ENCODE measurements around the gene GSG1L. TPM values are rescaled to one million over a fixed set of nuclear protein-coding genes. Genes with fewer than 3 reads are reported as not detected.

Gene GSG1L
- total and polyA plus RNA-seq, 2 of the 13 experiments (the other 11 are each of a cell fraction or from before 2014, with no cell fraction given), result not detected

GRCh38 chr16:27795992-27796614 lies 267.4 kb downstream of the GSG1L start (continued):
- TF ChIP-seq, protein P1, sequence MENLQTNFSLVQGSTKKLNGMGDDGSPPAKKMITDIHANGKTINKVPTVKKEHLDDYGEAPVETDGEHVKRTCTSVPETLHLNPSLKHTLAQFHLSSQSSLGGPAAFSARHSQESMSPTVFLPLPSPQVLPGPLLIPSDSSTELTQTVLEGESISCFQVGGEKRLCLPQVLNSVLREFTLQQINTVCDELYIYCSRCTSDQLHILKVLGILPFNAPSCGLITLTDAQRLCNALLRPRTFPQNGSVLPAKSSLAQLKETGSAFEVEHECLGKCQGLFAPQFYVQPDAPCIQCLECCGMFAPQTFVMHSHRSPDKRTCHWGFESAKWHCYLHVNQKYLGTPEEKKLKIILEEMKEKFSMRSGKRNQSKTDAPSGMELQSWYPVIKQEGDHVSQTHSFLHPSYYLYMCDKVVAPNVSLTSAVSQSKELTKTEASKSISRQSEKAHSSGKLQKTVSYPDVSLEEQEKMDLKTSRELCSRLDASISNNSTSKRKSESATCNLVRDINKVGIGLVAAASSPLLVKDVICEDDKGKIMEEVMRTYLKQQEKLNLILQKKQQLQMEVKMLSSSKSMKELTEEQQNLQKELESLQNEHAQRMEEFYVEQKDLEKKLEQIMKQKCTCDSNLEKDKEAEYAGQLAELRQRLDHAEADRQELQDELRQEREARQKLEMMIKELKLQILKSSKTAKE (CRISPR knock-in tag; IDR thresholded peaks at IDR 0.05; ENCODE audit: borderline replicate concordance), result 0 out of 2 replicates have a peak, but pooled peaks have one; percentile 41
- peak; percentile 73 for TF ChIP-seq ETV5 (CRISPR knock-in tag; IDR thresholded peaks at IDR 0.05; ENCODE audit: borderline replicate concordance)
- no peak for TF ChIP-seq ZNF703 (CRISPR knock-in tag; IDR thresholded peaks at IDR 0.05; ENCODE audit: borderline replicate concordance)
- TF ChIP-seq ZFY (CRISPR knock-in tag; IDR thresholded peaks at IDR 0.05), result peak; percentile 27; the same call in 1 of the 2 replicates
- TF ChIP-seq ZNF713 (CRISPR knock-in tag; IDR thresholded peaks at IDR 0.05), result no peak
- TF ChIP-seq, protein P2, sequence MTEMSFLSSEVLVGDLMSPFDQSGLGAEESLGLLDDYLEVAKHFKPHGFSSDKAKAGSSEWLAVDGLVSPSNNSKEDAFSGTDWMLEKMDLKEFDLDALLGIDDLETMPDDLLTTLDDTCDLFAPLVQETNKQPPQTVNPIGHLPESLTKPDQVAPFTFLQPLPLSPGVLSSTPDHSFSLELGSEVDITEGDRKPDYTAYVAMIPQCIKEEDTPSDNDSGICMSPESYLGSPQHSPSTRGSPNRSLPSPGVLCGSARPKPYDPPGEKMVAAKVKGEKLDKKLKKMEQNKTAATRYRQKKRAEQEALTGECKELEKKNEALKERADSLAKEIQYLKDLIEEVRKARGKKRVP (CRISPR knock-in tag; IDR thresholded peaks at IDR 0.05), result 0 out of 4 replicates have a peak, but pooled peaks of 1 of the 2 experiments have one; percentile 18
- peak; percentile 41; the same call in 1 of the 2 replicates for TF ChIP-seq ZFP37 (CRISPR knock-in tag; IDR thresholded peaks at IDR 0.05; ENCODE audit: borderline replicate concordance)
- peak; percentile 63 for TF ChIP-seq ZSCAN21 (CRISPR knock-in tag; IDR thresholded peaks at IDR 0.05; ENCODE audit: borderline replicate concordance)
- no peak for TF ChIP-seq ZNF101 (CRISPR knock-in tag; IDR thresholded peaks at IDR 0.05; ENCODE audit: borderline replicate concordance, low read depth)
- TF ChIP-seq ZFP41 (CRISPR knock-in tag; IDR thresholded peaks at IDR 0.05; ENCODE audit: borderline replicate concordance), result 0 out of 2 replicates have a peak, but pooled peaks have one; percentile 61
- TF ChIP-seq GABPB1 (CRISPR knock-in tag; IDR thresholded peaks at IDR 0.05), result no peak; the same call in 1 of the 2 replicates
- 0 out of 2 replicates have a peak, but pooled peaks have one; percentile 41 for TF ChIP-seq PITX1 (CRISPR knock-in tag; IDR thresholded peaks at IDR 0.05)
- TF ChIP-seq BRCA1 (CRISPR knock-in tag; IDR thresholded peaks at IDR 0.05), result peak; percentile 44; the same call in 1 of the 2 replicates
- TF ChIP-seq ZFP36L2 (CRISPR knock-in tag; IDR thresholded peaks at IDR 0.05), result 0 out of 2 replicates have a peak, but pooled peaks have one; percentile 65
- TF ChIP-seq ZNF17 (CRISPR knock-in tag; IDR thresholded peaks at IDR 0.05), result 0 out of 2 replicates have a peak, but pooled peaks have one; percentile 53
- TF ChIP-seq ZBTB38 (CRISPR knock-in tag; IDR thresholded peaks at IDR 0.05), result peak; percentile 20; the same call in 1 of the 2 replicates
- TF ChIP-seq ARNT2 (CRISPR knock-in tag; IDR thresholded peaks at IDR 0.05; ENCODE audit: low read depth), result peak; percentile 54; the same call in 1 of the 2 replicates
- no peak for TF ChIP-seq ZNF709 (CRISPR knock-in tag; IDR thresholded peaks at IDR 0.05)
- TF ChIP-seq TGIF2 (CRISPR knock-in tag; IDR thresholded peaks at IDR 0.05), result peak; percentile 79
- TF ChIP-seq ZNF124 (CRISPR knock-in tag; IDR thresholded peaks at IDR 0.05), result peak; percentile 86
- no peak for TF ChIP-seq MYNN (CRISPR knock-in tag; IDR thresholded peaks at IDR 0.05; ENCODE audit: low read depth)
- TF ChIP-seq JUNB (CRISPR knock-in tag; IDR thresholded peaks at IDR 0.05; ENCODE audit: borderline replicate concordance), result peak; percentile 68; the same call in 1 of the 2 replicates
- TF ChIP-seq ZIK1 (CRISPR knock-in tag; IDR thresholded peaks at IDR 0.05; ENCODE audit: borderline replicate concordance, low read depth), result peak; percentile 37; the same call in 1 of the 2 replicates
- peak; percentile 72; the same call in 1 of the 2 replicates for TF ChIP-seq ZNF607 (CRISPR knock-in tag; IDR thresholded peaks at IDR 0.05; ENCODE audit: borderline replicate concordance)
- TF ChIP-seq, protein P3, sequence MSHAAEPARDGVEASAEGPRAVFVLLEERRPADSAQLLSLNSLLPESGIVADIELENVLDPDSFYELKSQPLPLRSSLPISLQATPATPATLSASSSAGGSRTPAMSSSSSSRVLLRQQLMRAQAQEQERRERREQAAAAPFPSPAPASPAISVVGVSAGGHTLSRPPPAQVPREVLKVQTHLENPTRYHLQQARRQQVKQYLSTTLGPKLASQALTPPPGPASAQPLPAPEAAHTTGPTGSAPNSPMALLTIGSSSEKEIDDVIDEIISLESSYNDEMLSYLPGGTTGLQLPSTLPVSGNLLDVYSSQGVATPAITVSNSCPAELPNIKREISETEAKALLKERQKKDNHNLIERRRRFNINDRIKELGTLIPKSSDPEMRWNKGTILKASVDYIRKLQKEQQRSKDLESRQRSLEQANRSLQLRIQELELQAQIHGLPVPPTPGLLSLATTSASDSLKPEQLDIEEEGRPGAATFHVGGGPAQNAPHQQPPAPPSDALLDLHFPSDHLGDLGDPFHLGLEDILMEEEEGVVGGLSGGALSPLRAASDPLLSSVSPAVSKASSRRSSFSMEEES (CRISPR knock-in tag; IDR thresholded peaks at IDR 0.05), result peak; percentile 70
- peak; percentile 85 for TF ChIP-seq ZNF335 (CRISPR knock-in tag; IDR thresholded peaks at IDR 0.05)

Measured in HepG2 (cell line).